Panc1 (cell line): Measurements from ENCODE around the gene P2RY10. TPM values are rescaled to one million over a fixed set of nuclear protein-coding genes. Genes with fewer than 3 reads are reported as not detected.

ENCODE experiments used
- ATAC-seq: fragments of 200-7000 bp; cut with Tn5 transposase; 2 replicates; pipeline ENCODE4 v1.9.1; 2020; ENCODE audit warnings: mild to moderate bottlenecking, moderate library complexity
- Bru-seq: library from RNA; stranded (reverse); fragments of 400-500 nt; gene quantifications from one replicate; lab custom pipeline; 2021; lab: Mats Ljungman, UMichigan
- BruChase-seq, 2 experiments: library from RNA; stranded (reverse); fragments of 400-500 nt; gene quantifications; one replicate each; lab custom pipeline; 2021; lab: Mats Ljungman, UMichigan
- BruUV-seq: library from RNA; stranded (reverse); fragments of 400-500 nt; replicated peaks from 2 replicates; lab custom pipeline; 2021; lab: Mats Ljungman, UMichigan
- CTCF ChIA-PET: fragments of 300-600 bp; sonication (Branson Sonifier 250); formaldehyde crosslinking; loops from one replicate; lab custom pipeline; 2022; ENCODE audit warnings: antibody characterized with exemption; lab: Charles Lee
- POLR2A ChIA-PET: fragments of 300-600 bp; sonication (Branson Sonifier 250); formaldehyde crosslinking; loops from one replicate; lab custom pipeline; 2022; ENCODE audit warnings: antibody characterized with exemption; lab: Charles Lee
- DNase-seq: peaks from one replicate; pipeline ENCODE4 v3.0.0-alpha.2; 2010; ENCODE audit warnings: low read depth, low spot score
- H3K27ac ChIP-seq: 2 replicates; pipeline ENCODE4 v1.5.1; 2011; ENCODE audit warnings: mild to moderate bottlenecking, low read length, inconsistent platforms
- H3K27me3 ChIP-seq: fragments of 200-500 bp; sonication (Bioruptor generic); 2 replicates; pipeline ENCODE4 v1.6.0; 2014; ENCODE audit warnings: low read length, inconsistent platforms; ENCODE audit not compliant: control insufficient read depth, insufficient read depth
- H3K36me3 ChIP-seq: fragments of 200-500 bp; sonication (Bioruptor generic); 2 replicates; pipeline ENCODE4 v1.5.1; 2014; ENCODE audit warnings: inconsistent platforms, mild to moderate bottlenecking, low read length, moderate library complexity; ENCODE audit not compliant: control insufficient read depth, insufficient read depth
- H3K4me1 ChIP-seq: 2 replicates; pipeline ENCODE4 v1.5.1; 2011; ENCODE audit warnings: inconsistent platforms, mild to moderate bottlenecking, low read length, moderate library complexity; ENCODE audit not compliant: control insufficient read depth, insufficient read depth
- H3K4me3 ChIP-seq, 2 experiments: 2 replicates each; pipeline ENCODE4 v1.5.1; 2011 to 2012; ENCODE audit warnings: low read depth in 2 of 2, low read length in 2 of 2, mild to moderate bottlenecking in 2 of 2, inconsistent platforms in 1 of 2, moderate library complexity in 1 of 2
- H3K9me3 ChIP-seq: fragments of 200-500 bp; sonication (Bioruptor generic); 2 replicates; pipeline ENCODE4 v1.5.1; 2014; ENCODE audit warnings: low read depth, mild to moderate bottlenecking, inconsistent platforms, low read length, moderate library complexity; ENCODE audit not compliant: control insufficient read depth, insufficient read depth
- CTCF ChIP-seq: fragments of 450-650 bp; IDR thresholded peaks from 2 replicates; pipeline ENCODE4 v1.5.1; 2017; ENCODE audit warnings: mild to moderate bottlenecking
- POLR2AphosphoS5 ChIP-seq: IDR thresholded peaks from 2 replicates; pipeline ENCODE4 v1.6.1; 2012; ENCODE audit warnings: mild to moderate bottlenecking, low read depth, low read length, moderate library complexity
- SIN3A ChIP-seq: IDR thresholded peaks from 2 replicates; pipeline ENCODE4 v1.6.1; 2012; ENCODE audit warnings: low read depth, mild to moderate bottlenecking, low read length, moderate library complexity, borderline replicate concordance; ENCODE audit not compliant: insufficient read depth
- TCF7L2 ChIP-seq: IDR thresholded peaks from 2 replicates; pipeline ENCODE4 v1.6.1; 2011; ENCODE audit warnings: mild to moderate bottlenecking, low read depth, low read length, inconsistent platforms
- in situ Hi-C: cut with HindIII; loops from 2 replicates; pipeline ENCODE4 v1.10.0; 2016; ENCODE audit warnings: low sequenced_read_pairs, low pct_unique_long_range_greater_than_20kb
- intact Hi-C: fragments of 100-400 bp; cut with micrococcal nuclease; formaldehyde crosslinking; loops from one replicate; pipeline ENCODE4 v1.10.0; 2022; ENCODE audit not compliant: unreplicated experiment
- long read RNA-seq: library from polyadenylated mRNA; unstranded; transcript quantifications from one replicate; pipeline ENCODE4 v2.0.0, GENCODE V29; 2021; ENCODE audit not compliant: unreplicated experiment
- polyA plus RNA-seq: library from polyadenylated mRNA; unstranded; fragments of >200 nt; gene quantifications from one replicate; pipeline ENCODE4 v1.2.1, GENCODE V29; 2012; ENCODE audit warnings: missing spikeins; ENCODE audit not compliant: insufficient read length
- total RNA-seq: library from RNA; stranded (reverse); gene quantifications from one replicate; pipeline ENCODE4 v1.2.1, GENCODE V29; 2021; ENCODE audit not compliant: unreplicated experiment
- TF ChIP-seq, protein P1 (sequence below), 2 experiments: IDR thresholded peaks; 2 replicates each; pipeline ENCODE4 v1.6.1; 2011 to 2012; ENCODE audit warnings: low read depth in 2 of 2, control low read depth in 1 of 2, low read length in 1 of 2, mild to moderate bottlenecking in 1 of 2, moderate library complexity in 1 of 2; ENCODE audit not compliant: insufficient read depth in 1 of 2

Gene P2RY10, protein sequence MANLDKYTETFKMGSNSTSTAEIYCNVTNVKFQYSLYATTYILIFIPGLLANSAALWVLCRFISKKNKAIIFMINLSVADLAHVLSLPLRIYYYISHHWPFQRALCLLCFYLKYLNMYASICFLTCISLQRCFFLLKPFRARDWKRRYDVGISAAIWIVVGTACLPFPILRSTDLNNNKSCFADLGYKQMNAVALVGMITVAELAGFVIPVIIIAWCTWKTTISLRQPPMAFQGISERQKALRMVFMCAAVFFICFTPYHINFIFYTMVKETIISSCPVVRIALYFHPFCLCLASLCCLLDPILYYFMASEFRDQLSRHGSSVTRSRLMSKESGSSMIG
- total RNA-seq (not detected), Bru-seq, nascent RNA (percentile 18 among the genes with signal in this experiment), BruChase-seq, experiment 1, labeled RNA remaining after a 2-hour chase (percentile 20 among the genes with signal in this experiment), BruChase-seq, experiment 2, labeled RNA remaining after a 6-hour chase (percentile 25 among the genes with signal in this experiment)
- polyA plus RNA-seq: not detected
- long read RNA-seq: 0 reads

GRCh38 chrX:78945186-78945912 lies at the start of gene P2RY10:
P2RY10 (plus strand) TSS chrX:78945391; CDS start chrX:78960521, 15,130 bp downstream.
- H3K27me3 ChIP-seq: no peaks in the 10 kb centered on the region
- POLR2A ChIA-PET: no interaction called here
- DNase-seq (no peak), ATAC-seq (no peak)
- H3K4me1 ChIP-seq: no peaks in the 10 kb centered on the region
- H3K27ac ChIP-seq: no peak within 1 kb of the TSS
- TF ChIP-seq CTCF: no peak
- no peak for TF ChIP-seq POLR2AphosphoS5
- TF ChIP-seq TCF7L2: no peak
- no peak for TF ChIP-seq SIN3A
- TF ChIP-seq, protein P1, sequence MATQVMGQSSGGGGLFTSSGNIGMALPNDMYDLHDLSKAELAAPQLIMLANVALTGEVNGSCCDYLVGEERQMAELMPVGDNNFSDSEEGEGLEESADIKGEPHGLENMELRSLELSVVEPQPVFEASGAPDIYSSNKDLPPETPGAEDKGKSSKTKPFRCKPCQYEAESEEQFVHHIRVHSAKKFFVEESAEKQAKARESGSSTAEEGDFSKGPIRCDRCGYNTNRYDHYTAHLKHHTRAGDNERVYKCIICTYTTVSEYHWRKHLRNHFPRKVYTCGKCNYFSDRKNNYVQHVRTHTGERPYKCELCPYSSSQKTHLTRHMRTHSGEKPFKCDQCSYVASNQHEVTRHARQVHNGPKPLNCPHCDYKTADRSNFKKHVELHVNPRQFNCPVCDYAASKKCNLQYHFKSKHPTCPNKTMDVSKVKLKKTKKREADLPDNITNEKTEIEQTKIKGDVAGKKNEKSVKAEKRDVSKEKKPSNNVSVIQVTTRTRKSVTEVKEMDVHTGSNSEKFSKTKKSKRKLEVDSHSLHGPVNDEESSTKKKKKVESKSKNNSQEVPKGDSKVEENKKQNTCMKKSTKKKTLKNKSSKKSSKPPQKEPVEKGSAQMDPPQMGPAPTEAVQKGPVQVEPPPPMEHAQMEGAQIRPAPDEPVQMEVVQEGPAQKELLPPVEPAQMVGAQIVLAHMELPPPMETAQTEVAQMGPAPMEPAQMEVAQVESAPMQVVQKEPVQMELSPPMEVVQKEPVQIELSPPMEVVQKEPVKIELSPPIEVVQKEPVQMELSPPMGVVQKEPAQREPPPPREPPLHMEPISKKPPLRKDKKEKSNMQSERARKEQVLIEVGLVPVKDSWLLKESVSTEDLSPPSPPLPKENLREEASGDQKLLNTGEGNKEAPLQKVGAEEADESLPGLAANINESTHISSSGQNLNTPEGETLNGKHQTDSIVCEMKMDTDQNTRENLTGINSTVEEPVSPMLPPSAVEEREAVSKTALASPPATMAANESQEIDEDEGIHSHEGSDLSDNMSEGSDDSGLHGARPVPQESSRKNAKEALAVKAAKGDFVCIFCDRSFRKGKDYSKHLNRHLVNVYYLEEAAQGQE (IDR thresholded peaks at IDR 0.05; ENCODE audit: insufficient read depth in 1 of 2, low read depth in 2 of 2, low read length in 1 of 2): no peak
- no peaks in the 10 kb centered on the region for H3K36me3 ChIP-seq
- intact Hi-C loops (no loop called here), in situ Hi-C loops (no loop called here)
- no TSS peak for BruUV-seq
- CTCF ChIA-PET: no interaction called here
- H3K4me3 ChIP-seq: no peak within 1 kb of the TSS
- no peaks in the 10 kb centered on the region for H3K9me3 ChIP-seq

DNA sequence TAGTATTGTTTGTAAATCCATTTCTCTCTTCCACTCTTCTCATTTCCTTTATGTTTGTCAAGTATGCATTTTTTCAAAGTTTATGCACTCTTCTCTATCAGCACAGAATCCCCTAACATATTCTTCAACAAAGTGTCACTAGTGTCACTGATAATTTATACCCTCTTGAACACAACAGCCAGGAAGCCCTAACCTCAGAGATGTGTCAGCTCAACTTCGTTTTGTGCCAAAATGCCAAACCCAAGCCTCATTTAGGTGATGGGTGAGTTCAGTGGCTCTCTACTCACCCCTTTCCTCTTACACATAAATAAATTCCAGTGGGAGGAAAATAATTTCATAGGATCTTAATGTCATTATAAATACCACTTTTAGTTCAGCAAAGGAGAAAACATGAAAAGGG lies 22.4 kb upstream of the P2RY10 start:
- in situ Hi-C loops: no loop called here
- H3K36me3 ChIP-seq: no peaks in the 10 kb centered on the region
- CTCF ChIA-PET: no interaction called here
- intact Hi-C loops: no loop called here
- H3K27ac ChIP-seq: no peak overlapping the region
- H3K9me3 ChIP-seq: no peaks in the 10 kb centered on the region
- H3K4me1 ChIP-seq: no peaks in the 10 kb centered on the region
- DNase-seq: no peak
- TF ChIP-seq POLR2AphosphoS5 (no peak), SIN3A (no peak), CTCF (no peak), TCF7L2 (no peak)
- TF ChIP-seq, protein P1 (IDR thresholded peaks at IDR 0.05; ENCODE audit: insufficient read depth in 1 of 2, low read depth in 2 of 2, low read length in 1 of 2): no peak
- ATAC-seq: no peak
- H3K4me3 ChIP-seq: no peak overlapping the region
- no TSS peak for BruUV-seq
- no peaks in the 10 kb centered on the region for H3K27me3 ChIP-seq
- POLR2A ChIA-PET: no interaction called here
